Esophagus squamous epithelium (tissue), 4 donors: ENCODE data around the gene HOXD10.

Experiments
- POLR2A ChIP-seq, 4 donors: fragments of 450-650 bp; IDR thresholded peaks; one replicate each; pipeline ENCODE4 v1.6.1; 2017; ENCODE audit warnings: antibody characterized with exemption in 4 of 4, mild to moderate bottlenecking in 4 of 4, moderate library complexity in 3 of 4
- TF ChIP-seq, protein P1 (sequence below), 6 experiments: fragments of 450-650 bp in 4 of 6; fragments of 200-600 bp in 2 of 6; sonication (generic) in 2 of 6; IDR thresholded peaks; one replicate each; pipeline ENCODE4 v1.5.1; 2016 to 2019; ENCODE audit warnings: antibody characterized with exemption in 6 of 6, mild to moderate bottlenecking in 4 of 6, moderate library complexity in 4 of 6

DNA sequence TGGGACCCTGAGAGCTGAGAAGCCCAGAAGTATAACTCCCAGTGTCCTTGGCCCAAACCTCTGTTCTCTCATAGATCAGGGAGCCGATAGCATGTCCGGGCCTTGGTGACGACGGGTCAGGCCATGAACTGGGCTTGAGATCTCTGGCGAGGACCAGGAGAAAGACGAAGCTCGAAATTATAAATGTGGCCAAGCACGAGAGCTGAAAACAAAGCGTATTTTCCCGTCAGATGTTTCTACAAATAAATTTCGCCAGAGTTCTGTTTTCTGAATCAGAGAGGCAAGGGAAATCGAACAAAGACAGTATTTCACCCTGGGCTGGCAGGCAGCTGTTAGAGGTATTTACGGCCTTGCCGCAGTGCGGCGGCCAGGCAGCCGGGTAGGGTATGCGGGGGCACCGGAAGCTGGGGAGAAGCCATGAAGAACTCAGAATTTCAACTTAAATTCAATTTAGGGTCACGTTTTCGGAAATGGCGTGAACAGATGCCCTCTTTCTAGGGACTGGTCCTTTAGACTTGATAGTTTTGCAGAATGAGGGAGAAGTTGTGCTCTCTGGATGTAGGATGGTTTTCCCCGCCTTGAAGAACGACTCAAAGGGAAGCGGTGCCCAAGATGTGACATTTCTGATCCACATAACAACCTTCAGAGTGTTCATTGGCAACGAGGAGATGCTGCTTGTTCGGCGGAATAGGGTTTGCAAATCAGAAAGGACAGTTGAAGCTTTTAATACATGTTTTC is 22.5 kb downstream of the HOXD10 start:
- TF ChIP-seq, protein P1, sequence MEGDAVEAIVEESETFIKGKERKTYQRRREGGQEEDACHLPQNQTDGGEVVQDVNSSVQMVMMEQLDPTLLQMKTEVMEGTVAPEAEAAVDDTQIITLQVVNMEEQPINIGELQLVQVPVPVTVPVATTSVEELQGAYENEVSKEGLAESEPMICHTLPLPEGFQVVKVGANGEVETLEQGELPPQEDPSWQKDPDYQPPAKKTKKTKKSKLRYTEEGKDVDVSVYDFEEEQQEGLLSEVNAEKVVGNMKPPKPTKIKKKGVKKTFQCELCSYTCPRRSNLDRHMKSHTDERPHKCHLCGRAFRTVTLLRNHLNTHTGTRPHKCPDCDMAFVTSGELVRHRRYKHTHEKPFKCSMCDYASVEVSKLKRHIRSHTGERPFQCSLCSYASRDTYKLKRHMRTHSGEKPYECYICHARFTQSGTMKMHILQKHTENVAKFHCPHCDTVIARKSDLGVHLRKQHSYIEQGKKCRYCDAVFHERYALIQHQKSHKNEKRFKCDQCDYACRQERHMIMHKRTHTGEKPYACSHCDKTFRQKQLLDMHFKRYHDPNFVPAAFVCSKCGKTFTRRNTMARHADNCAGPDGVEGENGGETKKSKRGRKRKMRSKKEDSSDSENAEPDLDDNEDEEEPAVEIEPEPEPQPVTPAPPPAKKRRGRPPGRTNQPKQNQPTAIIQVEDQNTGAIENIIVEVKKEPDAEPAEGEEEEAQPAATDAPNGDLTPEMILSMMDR (IDR thresholded peaks at IDR 0.05), result no peak
- TF ChIP-seq POLR2A (IDR thresholded peaks at IDR 0.05), result no peak
